Left renal cortex interstitium (tissue), 4 donors: ENCODE measurements around the gene SBDS. TPM values are rescaled to one million over a fixed set of nuclear protein-coding genes. Genes with fewer than 3 reads are reported as not detected.
"Not testable (repeated sequence)": the region's sequence is repeated elsewhere in the genome, so short reads cannot be mapped to it uniquely, and the experiment has no call there.

Experiments
- DNase-seq, 4 donors: peaks; one replicate each; pipeline ENCODE4 v3.0.0-alpha.2; 2013; ENCODE audit warnings: low read depth in 4 of 4, low spot score in 2 of 4, missing footprints in 1 of 4
- polyA plus RNA-seq, 4 donors: library from polyadenylated mRNA; unstranded; fragments of 120-200 nt; gene quantifications; one replicate each; pipeline ENCODE4 v1.2.1, GENCODE V29; 2013; ENCODE audit not compliant: insufficient read length in 4 of 4

The SBDS gene
- polyA plus RNA-seq, 4 donors = 82.8 to 145 (median 103) TPM

DNA sequence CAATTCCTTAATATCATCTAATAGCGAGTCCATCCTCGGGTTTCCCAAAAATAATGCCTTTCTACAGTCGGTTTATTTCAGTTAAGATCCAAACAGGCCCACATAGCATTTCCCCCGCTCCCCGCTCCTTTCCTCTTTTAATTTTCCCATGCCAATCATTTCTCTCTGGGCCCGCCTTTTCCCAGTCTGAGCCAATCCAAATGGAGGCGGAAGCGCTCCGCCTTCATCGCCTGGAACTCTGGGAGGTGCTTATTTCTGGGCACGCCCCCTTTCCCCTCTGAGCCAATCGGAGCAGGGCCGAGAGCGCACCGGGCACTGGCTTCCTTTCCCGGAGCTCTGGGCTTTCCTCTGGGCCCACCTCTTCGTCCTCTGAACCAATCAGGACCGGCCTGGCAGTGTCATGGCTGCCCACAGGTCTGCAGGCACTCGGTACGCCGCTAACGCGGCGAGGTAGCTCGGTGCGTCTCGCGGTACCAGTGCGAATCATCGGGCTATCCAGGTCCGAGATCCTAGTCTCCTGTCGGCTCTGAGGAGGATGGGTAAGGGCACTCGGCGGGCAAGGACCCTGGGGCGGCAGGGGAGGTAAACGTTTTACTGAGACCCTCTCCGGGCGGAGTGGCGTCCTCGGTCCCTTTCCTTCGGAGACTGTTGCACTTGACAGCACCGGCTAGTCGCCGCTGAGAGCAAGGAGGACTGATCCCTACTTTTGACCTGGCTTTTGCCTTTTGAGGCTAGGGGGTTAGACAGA is 1.2 kb upstream of the SBDS start, which contains the start of gene TYW1:
Gene TYW1, plus strand, starts transcription at position 390 of the 748 bp plus-strand sequence. Its CDS starts 146 bp downstream, at position 536.
- DNase-seq = peak; percentile 90 to 97 (median 94)

DNA sequence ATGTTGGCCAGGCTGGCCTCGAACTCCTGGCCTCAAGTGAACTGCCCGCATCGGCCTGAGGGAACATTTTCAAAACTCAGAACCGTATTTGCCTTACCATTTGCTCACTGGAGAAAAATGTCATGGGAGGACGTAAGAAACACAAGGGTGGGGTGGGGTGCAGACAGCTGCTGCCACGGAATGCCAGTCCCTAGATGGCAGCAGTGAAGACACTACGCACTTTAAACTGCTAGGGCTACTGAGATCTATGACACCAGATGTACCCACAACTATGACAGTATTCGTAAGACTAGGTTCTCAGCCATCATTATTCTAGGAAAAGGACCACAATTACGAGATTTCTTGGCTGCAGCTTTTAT is 716 bp downstream of the SBDS start:
- peak; percentile 11 to 37 (median 27) for DNase-seq

DNA sequence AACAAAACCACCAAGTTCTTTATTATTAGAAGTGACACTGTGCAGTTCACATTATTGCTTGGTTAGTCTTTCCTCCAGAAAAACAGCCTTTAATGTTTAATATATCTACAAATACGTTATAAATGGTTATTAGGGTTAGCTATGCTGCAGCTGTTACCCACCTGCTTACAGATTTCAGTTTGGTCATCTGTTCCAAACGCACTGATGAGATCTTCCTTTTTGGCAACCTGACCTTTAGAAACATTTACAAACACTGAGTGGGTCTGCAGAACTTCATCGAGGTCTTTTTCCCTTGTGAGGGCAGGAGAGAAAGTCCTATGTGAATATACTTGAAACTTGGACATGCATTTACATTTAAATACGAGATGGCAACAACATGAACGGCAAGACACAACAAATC is 1.3 kb downstream of the SBDS start:
- not testable (repeated sequence) for DNase-seq

DNA sequence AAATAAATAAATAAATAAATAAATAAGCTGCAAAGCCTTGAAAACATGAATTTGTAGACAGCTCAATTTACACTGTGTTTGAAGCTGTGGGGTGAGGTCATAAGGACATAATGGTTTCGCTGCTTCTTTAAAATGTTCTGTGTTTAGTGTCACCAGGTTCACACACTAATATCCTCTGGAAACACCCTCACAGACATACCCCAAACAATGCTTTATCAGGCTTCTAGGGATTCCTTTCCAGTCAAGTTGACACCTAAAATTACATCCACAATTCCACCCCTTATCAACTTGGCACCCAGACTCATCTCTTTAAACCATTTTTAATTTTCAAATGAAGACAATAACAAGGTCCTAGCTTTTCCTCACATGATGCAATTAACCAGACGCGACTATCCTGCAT is 5.8 kb downstream of the SBDS start:
- DNase-seq = not testable (repeated sequence)

DNA sequence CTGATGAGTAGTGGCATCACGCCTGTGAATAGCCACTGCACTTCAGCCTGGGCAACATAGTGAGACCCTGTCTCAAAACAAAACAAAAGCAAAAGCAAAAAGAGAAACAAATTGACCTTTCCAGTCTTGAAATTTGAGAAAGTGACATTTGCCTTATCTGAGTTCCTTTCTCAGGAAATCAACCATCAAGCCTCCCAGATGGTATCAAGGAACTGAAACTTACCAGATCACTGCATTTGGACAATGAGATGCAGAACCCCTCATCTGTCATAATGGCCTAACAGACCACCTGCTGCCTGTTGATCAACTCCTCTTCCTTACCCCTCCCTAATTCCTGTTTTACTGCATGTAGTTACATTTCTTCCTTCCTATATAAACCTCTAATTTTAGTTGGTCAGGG is 15.1 kb downstream of the SBDS start:
- not testable (repeated sequence) for DNase-seq

DNA sequence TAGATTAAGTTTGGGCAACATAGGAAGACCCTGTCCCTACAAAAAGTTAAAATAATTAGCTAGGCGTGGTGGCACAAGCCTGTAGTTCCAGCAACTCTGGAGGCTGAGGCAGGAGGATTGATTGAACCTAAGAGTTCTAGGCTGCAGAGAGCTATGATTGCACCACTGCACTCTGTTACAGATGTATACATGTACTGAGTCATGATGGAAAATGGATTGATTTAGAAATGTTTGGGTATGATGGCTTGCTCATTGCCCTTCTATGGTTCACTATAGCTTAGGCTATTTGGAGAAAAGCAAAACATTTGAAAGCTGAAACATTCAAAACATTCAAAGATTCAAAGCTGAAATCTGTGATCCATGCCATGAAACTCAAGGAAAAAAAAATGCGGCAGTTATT is 16.4 kb downstream of the SBDS start:
- not testable (repeated sequence) for DNase-seq

DNA sequence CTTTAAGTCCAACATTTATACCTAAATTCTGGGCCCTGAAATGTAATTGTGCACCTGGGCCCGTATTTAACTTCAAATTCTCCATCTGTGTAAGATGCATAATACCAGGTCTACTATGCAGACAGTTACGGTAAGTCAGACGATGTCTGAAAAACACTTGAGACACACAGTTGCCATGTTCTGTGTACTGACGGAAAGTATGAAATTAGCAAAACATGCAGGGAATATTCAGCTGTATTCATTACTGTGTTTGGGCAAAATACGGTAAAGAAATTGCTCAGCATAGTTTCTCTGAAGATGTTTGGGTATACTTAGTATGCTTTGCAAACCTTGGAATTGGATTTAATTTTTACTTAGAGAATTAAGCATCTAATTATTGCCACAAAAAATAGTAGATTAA is 17.1 kb downstream of the SBDS start:
- not testable (repeated sequence) for DNase-seq

DNA sequence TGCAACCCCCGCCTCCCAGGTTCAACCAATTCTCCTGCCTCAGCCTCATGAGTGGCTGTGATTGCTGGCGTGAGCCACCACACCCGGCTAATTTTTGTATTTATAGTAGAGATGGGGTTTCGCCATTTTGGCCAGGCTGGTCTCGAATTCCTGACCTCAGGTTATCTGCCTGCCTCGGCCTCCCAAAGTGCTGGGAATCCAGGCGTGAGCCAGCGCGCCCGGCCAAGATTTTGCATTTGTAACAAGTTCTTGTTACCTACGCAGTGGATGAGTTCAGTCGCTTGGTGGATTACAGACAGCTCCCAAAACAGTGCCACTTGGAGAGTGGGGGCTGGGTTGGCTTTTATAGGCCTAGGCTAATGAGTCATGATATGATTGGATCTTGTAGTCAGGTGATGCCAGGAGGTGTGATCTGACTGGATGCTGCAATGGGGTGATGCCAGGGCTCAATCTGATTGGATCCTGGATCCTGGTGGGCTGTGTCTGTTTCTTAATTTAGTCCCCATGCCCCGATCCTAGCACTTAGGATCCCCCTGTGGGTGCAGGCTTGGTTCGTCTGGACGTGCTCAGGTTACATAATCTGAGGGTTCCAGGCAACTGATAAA is 20.3 kb downstream of the SBDS start:
- no peak for DNase-seq

DNA sequence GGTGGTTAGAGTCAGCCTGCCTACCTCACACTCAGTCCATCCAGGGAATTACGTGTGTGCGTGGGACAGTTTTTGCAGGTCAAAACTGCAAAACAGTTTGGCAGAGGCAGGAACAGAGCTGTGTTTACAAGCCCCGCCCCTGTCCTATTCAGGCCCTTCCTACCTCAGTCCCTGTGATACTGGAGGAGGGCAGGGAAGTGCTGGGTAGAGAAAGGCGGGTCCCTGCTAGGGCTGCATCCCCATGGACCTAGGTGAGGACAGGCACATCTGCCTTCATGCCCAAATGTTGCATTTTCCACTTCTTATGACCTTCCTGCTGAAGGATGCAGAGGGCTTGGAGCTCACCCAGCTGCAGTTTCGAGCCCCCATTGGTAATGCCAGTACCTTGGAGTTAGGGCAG is 25.1 kb downstream of the SBDS start:
- DNase-seq = no peak

DNA sequence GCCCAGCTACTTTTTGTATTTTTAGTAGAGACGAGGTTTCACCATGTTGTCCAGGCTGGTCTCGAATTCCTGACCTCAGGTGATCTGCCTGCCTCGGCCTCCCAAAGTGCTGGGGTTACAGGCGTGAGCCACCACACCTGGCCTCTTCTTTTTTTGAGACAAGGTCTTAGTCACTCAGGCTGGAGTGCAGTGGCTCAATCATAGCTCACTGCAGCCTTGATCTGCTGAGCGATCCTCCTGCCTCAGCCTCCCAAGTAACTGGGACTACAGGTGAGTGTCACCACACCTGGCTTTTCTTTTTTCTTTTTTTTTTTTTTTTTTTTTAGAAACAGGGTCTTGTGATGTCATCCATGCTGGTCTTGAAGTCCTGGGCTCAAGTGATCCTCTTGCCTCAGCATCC is 26.4 kb downstream of the SBDS start:
- not testable (repeated sequence) for DNase-seq

DNA sequence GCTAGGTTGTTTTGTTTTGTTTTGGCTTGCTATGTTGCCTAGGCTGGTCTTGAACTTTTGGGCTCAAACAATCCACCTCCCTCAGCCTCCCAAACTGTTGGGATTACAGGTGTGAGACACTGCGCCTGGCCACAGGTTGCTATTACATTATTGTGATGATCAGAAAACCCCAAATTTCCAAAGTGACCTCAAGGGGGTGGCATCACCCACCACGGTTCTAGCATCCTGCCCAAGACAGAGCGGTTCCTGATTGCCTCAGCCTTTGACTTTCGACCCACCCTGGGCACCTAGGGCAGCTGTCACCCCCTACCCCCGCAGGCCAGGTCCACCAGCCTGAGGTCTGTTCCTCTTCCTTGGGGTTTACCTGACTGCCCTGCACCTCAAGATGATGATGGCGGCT is 28.4 kb downstream of the SBDS start:
- DNase-seq = no peak

DNA sequence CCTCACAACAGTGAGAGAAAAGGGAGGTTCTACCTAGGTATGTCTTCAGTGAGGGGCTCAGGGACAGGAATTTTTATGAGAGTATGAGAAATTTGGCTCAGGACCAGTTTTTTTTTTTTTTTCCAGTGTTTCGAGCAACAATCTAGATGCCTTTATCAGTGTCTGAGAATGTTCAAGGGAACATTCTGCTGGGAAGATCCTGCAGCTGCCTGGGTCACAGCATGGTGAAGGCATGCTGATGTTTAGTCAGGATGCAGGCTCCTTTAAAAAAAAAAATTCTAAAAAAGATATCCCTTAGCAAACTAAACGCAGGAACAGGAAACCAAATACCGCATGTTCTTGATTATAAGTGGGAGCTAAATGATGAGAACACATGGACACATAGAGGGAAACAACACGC is 31.0 kb downstream of the SBDS start:
- DNase-seq = no peak

DNA sequence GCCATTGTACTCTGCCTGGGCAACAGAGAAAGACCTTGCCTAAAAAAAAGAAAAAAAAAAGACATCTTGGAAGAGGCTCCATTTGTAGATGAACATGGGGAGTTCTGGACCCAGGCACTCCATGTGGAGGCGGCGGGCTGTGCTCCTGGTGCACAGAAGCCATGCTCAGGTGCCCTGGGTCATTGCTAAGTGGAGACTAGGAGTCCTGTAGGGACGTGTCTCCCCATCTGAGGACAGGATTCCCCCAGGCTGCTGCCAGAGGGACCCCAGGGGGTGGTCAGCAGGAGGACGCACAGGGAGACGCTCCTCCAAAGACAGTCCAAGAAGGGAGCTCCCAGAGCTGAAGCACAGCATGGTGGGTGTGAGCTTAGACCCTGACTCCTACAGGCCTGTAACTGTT is 34.3 kb downstream of the SBDS start:
- DNase-seq = no peak

DNA sequence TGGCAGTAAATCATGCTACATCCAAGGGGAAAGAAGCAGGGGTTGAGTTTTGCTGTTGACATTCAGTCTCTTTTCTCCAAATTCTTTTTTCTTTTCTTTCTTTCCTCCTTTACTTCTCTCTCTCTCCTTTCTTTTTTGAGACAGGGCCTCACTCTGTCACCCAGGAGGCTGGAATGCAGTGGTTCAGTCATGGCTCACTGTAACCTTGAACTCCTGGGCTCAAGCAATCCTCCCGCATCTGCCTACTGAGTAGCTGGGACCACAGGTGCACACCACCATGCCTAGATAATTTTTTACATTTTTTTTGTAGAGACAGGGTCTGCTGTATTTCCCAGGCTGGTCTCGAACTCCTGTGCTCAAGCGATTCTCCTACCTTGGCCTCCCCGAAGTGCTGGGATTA is 35.2 kb downstream of the SBDS start:
- DNase-seq = no peak

DNA sequence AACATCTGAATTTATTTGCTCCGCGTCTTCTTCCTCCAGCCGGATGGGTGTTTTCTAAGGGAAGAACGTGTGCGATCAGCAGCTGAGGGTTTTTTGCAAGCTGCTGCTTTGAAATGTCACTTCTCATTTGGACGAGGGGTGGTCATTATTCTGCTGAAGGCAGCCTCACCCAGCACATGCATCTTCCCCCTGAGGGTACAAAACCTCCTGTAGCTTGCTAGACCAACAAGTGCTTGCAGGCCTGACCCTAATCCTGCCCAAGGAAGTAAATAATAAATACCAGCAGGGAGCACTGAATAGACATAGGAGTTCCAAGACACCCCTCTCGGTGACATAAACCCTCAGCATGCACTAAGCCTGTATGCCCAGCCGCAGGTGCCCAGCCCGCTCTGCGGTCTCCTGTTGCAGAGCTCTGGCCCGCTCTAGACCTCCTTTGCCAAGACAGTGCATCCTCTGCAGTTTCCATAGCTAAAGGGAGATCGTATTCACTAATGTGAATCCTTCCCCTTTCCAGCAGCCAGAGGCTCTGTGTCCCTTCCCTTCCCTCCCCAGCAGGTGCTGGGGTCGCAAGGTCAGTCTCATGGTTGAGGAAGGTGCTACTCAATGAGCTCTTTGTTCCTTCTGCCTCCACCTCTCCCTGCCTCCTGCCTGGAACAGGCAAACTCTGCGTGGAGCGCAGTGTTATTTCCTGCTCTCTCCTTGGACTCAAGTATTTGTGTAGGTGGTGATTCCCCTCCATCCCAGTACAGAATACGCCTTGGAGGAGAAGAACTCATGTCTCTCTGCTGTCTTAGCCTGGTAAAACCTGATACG is 36.6 kb downstream of the SBDS start:
- no peak for DNase-seq

DNA sequence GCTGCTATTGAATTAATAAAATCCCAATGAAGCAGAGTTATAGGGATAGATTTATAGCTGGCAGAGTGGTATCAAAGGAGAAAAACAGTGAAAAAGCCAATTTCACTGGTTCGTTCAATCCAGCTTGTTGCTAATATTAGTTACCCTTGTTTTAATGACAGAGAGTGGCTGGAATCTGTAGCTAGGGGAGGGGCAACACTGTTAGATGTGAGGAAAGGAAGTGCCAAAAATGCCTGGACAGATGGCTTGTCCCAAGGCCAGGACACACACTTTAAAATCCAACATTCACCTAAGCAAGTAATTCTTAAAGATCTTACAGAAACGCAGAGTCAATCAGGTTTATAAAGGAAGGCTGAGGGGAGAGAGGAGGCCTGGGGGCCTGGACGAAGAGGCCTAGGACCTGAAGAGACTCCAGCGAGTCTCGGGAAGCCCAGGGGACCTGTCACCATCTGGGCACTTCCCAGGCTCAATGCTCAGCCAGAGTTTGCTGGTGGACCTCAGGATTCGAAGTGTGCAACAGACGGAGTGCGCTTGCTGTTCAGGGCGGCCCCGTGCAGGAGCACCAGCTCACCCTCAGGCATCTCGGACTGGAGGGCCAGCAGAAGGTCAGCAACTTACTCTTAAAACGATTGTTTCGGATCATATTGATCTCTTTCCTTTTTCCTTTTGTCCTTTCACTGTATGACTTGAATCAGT is 37.6 kb downstream of the SBDS start:
- DNase-seq = no peak

DNA sequence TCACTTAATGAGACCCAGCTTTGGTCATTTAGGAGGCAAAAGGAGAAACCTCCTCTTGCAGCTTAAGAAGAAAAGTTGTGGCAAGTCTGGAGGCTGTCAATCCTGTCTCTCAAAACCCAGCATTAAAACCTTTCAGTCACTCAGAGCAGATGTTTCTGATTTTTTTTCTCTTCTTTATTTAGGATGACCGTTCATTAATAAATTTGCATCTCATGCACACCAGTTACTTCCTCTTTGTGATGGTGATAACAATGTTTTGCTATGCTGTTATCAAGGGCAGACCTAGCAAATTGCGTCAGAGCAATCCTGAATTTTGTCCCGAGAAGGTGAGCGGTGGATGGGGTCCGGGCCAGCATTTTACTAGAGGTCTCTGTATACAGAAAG is 42.4 kb downstream of the SBDS start:
- DNase-seq = no peak

DNA sequence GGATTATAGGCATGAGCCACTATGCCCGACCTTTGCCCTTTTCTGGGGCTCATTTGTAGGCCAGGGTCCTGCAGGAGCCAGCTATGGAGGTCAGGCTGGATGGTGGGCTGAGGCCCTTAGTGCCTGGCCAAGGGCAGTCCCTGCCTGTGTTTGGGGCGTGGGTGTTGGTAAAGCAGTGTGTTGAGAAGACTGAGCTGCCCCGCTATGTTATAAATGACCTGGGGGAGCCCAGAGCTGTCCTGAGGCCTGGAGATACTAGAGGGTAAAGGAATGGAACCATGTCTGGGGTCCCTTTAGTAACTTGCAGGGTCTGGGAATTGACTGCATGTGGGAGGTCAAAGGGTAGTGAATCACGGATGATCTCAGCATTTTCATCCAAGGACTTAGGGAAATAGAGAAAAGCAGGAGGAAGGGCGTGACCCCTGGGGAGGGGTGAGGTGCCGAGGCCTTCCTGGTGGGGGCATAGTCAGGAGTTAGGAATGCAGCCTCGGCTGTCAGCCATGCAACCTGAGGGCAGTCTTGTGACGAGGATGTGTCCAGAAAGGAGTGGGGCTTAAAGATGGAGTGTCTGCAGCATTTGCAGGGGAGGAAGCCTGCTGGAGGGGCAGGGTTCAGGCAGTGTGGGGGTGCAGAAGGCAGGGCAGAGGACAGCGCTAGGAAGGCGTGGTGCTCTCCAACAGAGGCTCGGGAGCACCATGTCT is 42.9 kb downstream of the SBDS start:
- no peak for DNase-seq

DNA sequence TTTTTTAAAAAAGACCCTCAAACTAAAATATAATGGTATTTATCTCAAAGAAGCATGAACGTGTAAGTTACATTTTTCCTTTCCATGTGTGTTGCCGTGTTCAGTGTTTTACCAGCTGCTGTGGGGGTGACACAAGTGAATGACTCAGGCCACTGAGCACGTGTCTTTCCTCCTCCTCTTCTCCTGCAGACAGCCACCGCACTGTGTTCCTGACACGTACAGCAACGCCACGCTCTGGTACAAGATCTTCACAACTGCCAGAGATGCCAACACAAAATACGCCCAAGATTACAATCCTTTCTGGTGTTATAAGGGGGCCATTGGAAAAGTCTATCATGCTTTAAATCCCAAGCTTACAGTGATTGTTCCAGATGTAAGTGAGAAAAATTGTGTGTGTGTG is 44.6 kb downstream of the SBDS start:
- no peak for DNase-seq

DNA sequence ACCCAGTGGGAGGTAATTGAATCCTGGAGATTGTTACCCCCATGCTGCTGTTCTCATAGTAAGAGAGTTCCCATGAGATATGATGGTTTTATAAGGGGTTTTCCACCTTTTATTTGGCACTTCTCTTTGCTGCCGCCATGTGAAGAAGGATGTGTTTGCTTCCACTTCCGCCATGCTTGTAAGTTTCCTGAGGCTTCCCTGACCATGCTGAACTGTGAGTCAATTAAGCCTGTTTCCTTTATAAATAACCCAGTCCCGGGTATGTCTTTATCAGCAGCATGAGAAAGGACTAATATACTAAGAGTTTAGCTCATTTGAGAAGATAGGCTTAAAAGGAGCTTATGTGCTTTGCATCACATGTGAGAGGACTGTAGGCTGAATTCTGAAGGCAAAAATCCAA is 45.1 kb downstream of the SBDS start:
- DNase-seq = no peak
